Left colon (tissue), 2 donors: Measurements from ENCODE around the gene MSLN. TPM values are rescaled to one million over a fixed set of nuclear protein-coding genes. Genes with fewer than 3 reads are reported as not detected.
"Not testable (repeated sequence)": the region's sequence is repeated elsewhere in the genome, so short reads cannot be mapped to it uniquely, and the experiment has no call there.

ENCODE experiments used
- ATAC-seq: fragments of 200-7000 bp; cut with Tn5 transposase; one replicate; pipeline ENCODE4 v1.9.1; 2020; ENCODE audit warnings: mild to moderate bottlenecking, moderate library complexity
- DNase-seq, 2 donors: peaks; one replicate each; pipeline ENCODE4 v3.0.0-alpha.2; 2020
- intact Hi-C, 2 donors: fragments of 100-400 bp; cut with DNase I in 1 of 2; cut with micrococcal nuclease in 1 of 2; formaldehyde crosslinking; loops; one replicate each; pipeline versions ENCODE4 v1.11.2 to v1.14.0; 2022; cut with DNase I, micrococcal nuclease
- total RNA-seq, 2 donors: library from RNA; stranded (reverse); fragmentation: NEBNext Ultra II Directional; extraction: Animal tissue kit (Norgen Biotek cat#: 25700); gene quantifications; one replicate each; pipeline ENCODE4 v1.2.1, GENCODE V29; 2021
- donor health status: DM: no; HTN: no; CAD: no.
- donor health status: DM: yes; HTN: yes; CAD: no.

The MSLN gene
- total RNA-seq, 2 donors from 2014 or later = 6.4 to 7.0 TPM

- intact Hi-C loops = no loop called here
- no peak for DNase-seq
- ATAC-seq = no peak
Measured at GRCh38 chr16:749010-749409, 11.5 kb upstream of the MSLN start.

- ATAC-seq (no peak), DNase-seq (no peak)
- intact Hi-C loops = loop anchor here in 1 of 2 donors (10.0 kb wide), 1 partner anchor 46 kb away; the partner anchor contains the start of gene FBXL16
Measured at GRCh38 chr16:750485-750884, 10.0 kb upstream of the MSLN start.

- intact Hi-C loops = loop anchor here in 1 of 2 donors (10.0 kb wide), 1 partner anchor 47 kb away; the partner anchor contains the start of gene FBXL16
- DNase-seq (no peak), ATAC-seq (no peak)
Measured at GRCh38 chr16:751152-752006, 9.2 kb upstream of the MSLN start.

- ATAC-seq = no peak
- no peak for DNase-seq
- intact Hi-C loops = loop anchor here in 1 of 2 donors (10.0 kb wide), 1 partner anchor 47 kb away; the partner anchor contains the start of gene FBXL16
Measured at GRCh38 chr16:752007-752312, 8.6 kb upstream of the MSLN start.

GRCh38 chr16:754121-754607 is 6.4 kb upstream of the MSLN start:
- not testable (repeated sequence) for ATAC-seq, DNase-seq
- intact Hi-C loops = loop anchor here in 1 of 2 donors (10.0 kb wide), 1 partner anchor 49 kb away; the partner anchor contains the start of gene FBXL16

- intact Hi-C loops = loop anchor here in 1 of 2 donors (10.0 kb wide), 1 partner anchor 50 kb away; the partner anchor contains the start of gene FBXL16
- ATAC-seq (peak; percentile 55), DNase-seq (no peak)
Measured at GRCh38 chr16:754656-755055, 5.9 kb upstream of the MSLN start.

GRCh38 chr16:756428-756827 is 4.1 kb upstream of the MSLN start:
- intact Hi-C loops = loop anchor here in 1 of 2 donors (10.0 kb wide), 1 partner anchor 52 kb away; the partner anchor contains the start of gene FBXL16
- no peak for ATAC-seq

GRCh38 chr16:759110-759910 is 1.2 kb upstream of the MSLN start:
- peak; percentile 30 for ATAC-seq
- DNase-seq = no peak
- intact Hi-C loops = loop anchor here in 1 of 2 donors (10.0 kb wide), 1 partner anchor 55 kb away; the partner anchor contains the start of gene FBXL16

More at GRCh38 chr16:756428-756827, 4.1 kb upstream of the MSLN start:
- DNase-seq = no peak

GRCh38 chr16:760065-760464 is 469 bp upstream of the MSLN start:
- ATAC-seq (no peak), DNase-seq (no peak)
- intact Hi-C loops = no loop called here

- DNase-seq (no peak), ATAC-seq (peak; percentile 55)
- intact Hi-C loops = no loop called here
Measured at GRCh38 chr16:761625-762513, 1.3 kb downstream of the MSLN start.

GRCh38 chr16:762595-763268 is 2.2 kb downstream of the MSLN start:
- DNase-seq (no peak), ATAC-seq (no peak)
- intact Hi-C loops = no loop called here

GRCh38 chr16:763369-764183 is 3.0 kb downstream of the MSLN start:
- intact Hi-C loops = no loop called here
- DNase-seq (no peak), ATAC-seq (no peak)

GRCh38 chr16:764184-764750 is 3.7 kb downstream of the MSLN start:
- ATAC-seq (no peak), DNase-seq (no peak)
- intact Hi-C loops = no loop called here

- ATAC-seq (no peak), DNase-seq (peak in 1 of 2 donors; percentile 22)
- intact Hi-C loops = no loop called here
Measured at GRCh38 chr16:764848-765487, 4.4 kb downstream of the MSLN start.

- DNase-seq (no peak), ATAC-seq (no peak)
- intact Hi-C loops = no loop called here
Measured at GRCh38 chr16:765488-765865, 4.9 kb downstream of the MSLN start.
